ENCODE results near the gene LIPC. TPM values are rescaled to one million over a fixed set of nuclear protein-coding genes. Genes with fewer than 3 reads are reported as not detected.
A peak's percentile ranks its signal among the peaks of the same experiment; 100 is the strongest.

The LIPC gene
- total RNA-seq, 1 experiment from 2014 or later, result not detected

DNA sequence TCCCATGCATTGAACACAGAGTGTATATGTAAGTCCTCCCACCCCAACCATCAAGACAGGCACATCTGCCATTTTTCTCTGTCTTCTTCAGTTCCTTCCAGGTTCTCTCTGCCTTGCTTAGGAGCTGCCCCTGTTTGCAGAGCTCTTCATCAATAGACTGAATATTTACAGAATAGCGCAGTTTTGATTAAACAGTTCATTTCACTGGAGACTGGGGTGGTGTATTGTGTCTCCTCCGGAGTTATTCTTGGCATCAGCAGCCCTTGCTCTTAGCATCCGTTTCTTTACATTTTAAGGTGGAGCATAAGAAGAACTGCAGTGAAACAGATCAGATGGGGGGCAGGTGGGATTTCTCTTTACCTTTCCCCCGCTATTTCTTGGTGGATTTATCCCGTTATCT, 87.7 kb downstream of the LIPC start:
- Mint-ChIP-seq H3K4me3 (no peak overlapping the region), H3K27me3 (ENCODE audit: low read depth) (no peaks in the 10 kb centered on the region), H3K27ac (no peak overlapping the region), H3K9me3 (peaks cover 15% of the 10 kb centered on the region), H3K36me3 (no peaks in the 10 kb centered on the region), H3K4me1 (peaks cover 25% of the 10 kb centered on the region)
- ATAC-seq, result no peak
- DNase-seq (ENCODE audit: low spot score), result no peak
- TF ChIP-seq ZBTB21 (CRISPR knock-in tag; IDR thresholded peaks at IDR 0.05; ENCODE audit: borderline replicate concordance), result no peak
- TF ChIP-seq GTF2I (CRISPR knock-in tag; conservative IDR thresholded peaks at IDR 0.05), result no peak
- POLR2A ChIA-PET, result no interaction called here
- CTCF ChIA-PET, result no interaction called here

DNA sequence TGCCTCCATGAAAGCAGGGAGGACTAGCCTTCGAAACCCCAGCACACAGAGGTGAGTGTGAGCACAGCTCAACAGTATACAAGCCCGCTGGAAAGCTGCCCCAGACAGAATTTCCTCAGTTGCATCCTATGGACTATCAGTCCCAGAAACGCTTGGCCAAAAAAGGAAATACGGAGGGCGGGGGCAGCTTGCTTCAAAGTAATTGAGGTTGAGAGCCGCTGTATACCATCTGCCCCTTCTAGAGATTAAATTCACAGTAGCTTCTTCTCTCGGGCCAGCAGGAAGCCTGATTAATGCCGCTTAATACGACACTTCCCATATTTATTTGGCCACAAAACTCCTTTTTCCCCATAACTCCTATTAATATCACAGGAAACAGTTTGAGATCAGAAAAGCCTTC, 88.7 kb downstream of the LIPC start:
- peaks cover 25% of the 10 kb centered on the region for H3K4me1 Mint-ChIP-seq
- POLR2A ChIA-PET, result interaction anchor here (0.5 kb wide), 1 partner anchor 50 kb away, joined by 3 read pairs; no protein-coding TSS in a partner anchor

DNA sequence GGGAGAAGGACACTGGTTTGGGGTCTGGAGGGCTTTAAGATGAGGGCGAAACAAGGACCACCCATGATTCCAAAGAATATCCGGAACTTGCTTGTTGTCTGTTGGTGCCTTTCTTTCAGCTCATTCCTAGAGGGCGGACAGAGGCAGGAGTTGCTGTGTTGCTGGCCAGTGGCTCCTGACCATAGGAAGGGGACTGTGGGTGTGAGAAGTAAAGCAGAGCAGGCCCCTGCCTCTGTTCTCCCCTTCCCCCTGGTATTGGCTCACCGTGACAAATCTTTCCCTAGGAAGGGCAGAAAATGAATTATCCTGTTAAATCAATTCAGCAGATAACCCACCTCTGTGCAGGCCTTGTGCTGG, 89.1 kb downstream of the LIPC start:
- ChIA-PET CTCF (no interaction called here), POLR2A (no interaction called here)

More for the DNA sequence above, 88.7 kb downstream of the LIPC start:
- ATAC-seq (no peak), DNase-seq (ENCODE audit: low spot score) (no peak)
- CTCF ChIA-PET, result no interaction called here
- H3K27me3 Mint-ChIP-seq (ENCODE audit: low read depth), result no peaks in the 10 kb centered on the region
- TF ChIP-seq, protein P1, sequence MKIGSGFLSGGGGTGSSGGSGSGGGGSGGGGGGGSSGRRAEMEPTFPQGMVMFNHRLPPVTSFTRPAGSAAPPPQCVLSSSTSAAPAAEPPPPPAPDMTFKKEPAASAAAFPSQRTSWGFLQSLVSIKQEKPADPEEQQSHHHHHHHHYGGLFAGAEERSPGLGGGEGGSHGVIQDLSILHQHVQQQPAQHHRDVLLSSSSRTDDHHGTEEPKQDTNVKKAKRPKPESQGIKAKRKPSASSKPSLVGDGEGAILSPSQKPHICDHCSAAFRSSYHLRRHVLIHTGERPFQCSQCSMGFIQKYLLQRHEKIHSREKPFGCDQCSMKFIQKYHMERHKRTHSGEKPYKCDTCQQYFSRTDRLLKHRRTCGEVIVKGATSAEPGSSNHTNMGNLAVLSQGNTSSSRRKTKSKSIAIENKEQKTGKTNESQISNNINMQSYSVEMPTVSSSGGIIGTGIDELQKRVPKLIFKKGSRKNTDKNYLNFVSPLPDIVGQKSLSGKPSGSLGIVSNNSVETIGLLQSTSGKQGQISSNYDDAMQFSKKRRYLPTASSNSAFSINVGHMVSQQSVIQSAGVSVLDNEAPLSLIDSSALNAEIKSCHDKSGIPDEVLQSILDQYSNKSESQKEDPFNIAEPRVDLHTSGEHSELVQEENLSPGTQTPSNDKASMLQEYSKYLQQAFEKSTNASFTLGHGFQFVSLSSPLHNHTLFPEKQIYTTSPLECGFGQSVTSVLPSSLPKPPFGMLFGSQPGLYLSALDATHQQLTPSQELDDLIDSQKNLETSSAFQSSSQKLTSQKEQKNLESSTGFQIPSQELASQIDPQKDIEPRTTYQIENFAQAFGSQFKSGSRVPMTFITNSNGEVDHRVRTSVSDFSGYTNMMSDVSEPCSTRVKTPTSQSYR (CRISPR knock-in tag; IDR thresholded peaks at IDR 0.05), result no peak
- TF ChIP-seq, protein P2, sequence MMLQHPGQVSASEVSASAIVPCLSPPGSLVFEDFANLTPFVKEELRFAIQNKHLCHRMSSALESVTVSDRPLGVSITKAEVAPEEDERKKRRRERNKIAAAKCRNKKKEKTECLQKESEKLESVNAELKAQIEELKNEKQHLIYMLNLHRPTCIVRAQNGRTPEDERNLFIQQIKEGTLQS (CRISPR knock-in tag; conservative IDR thresholded peaks at IDR 0.05), result no peak
- TF ChIP-seq TCF7 (CRISPR knock-in tag; IDR thresholded peaks at IDR 0.05; ENCODE audit: low read depth) (no peak), ZNF671 (CRISPR knock-in tag; IDR thresholded peaks at IDR 0.05) (no peak), ETV6 (CRISPR knock-in tag; IDR thresholded peaks at IDR 0.05) (no peak), NFYB (CRISPR knock-in tag; conservative IDR thresholded peaks at IDR 0.05; ENCODE audit: low read depth) (no peak)
- TF ChIP-seq, protein P3, sequence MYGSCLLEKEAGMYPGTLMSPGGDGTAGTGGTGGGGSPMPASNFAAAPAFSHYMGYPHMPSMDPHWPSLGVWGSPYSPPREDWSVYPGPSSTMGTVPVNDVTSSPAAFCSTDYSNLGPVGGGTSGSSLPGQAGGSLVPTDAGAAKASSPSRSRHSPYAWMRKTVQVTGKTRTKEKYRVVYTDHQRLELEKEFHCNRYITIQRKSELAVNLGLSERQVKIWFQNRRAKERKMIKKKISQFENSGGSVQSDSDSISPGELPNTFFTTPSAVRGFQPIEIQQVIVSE (CRISPR knock-in tag; IDR thresholded peaks at IDR 0.05; ENCODE audit: borderline replicate concordance), result no peak
- TF ChIP-seq, protein P4, sequence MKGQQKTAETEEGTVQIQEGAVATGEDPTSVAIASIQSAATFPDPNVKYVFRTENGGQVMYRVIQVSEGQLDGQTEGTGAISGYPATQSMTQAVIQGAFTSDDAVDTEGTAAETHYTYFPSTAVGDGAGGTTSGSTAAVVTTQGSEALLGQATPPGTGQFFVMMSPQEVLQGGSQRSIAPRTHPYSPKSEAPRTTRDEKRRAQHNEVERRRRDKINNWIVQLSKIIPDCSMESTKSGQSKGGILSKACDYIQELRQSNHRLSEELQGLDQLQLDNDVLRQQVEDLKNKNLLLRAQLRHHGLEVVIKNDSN (CRISPR knock-in tag; IDR thresholded peaks at IDR 0.05), result no peak
- H3K9me3 Mint-ChIP-seq, result peaks cover 11% of the 10 kb centered on the region; the same call in 1 of the 2 replicates
- H3K36me3 Mint-ChIP-seq, result no peaks in the 10 kb centered on the region
- no peak overlapping the region for H3K4me3 Mint-ChIP-seq
- no peak overlapping the region for H3K27ac Mint-ChIP-seq

More for the DNA sequence above, 89.1 kb downstream of the LIPC start:
- no peak overlapping the region for H3K4me3 Mint-ChIP-seq
- DNase-seq (ENCODE audit: low spot score) (no peak), ATAC-seq (peak; percentile 22)
- no peaks in the 10 kb centered on the region for H3K36me3 Mint-ChIP-seq
- H3K4me1 Mint-ChIP-seq, result peaks cover 25% of the 10 kb centered on the region
- no peak overlapping the region for H3K27ac Mint-ChIP-seq
- H3K9me3 Mint-ChIP-seq, result peaks cover 9% of the 10 kb centered on the region; the same call in 1 of the 2 replicates
- no peak for TF ChIP-seq CREB1 (CRISPR knock-in tag; IDR thresholded peaks at IDR 0.05)
- no peak for TF ChIP-seq FOXK1 (CRISPR knock-in tag; IDR thresholded peaks at IDR 0.05)
- TF ChIP-seq, protein P4 (CRISPR knock-in tag; IDR thresholded peaks at IDR 0.05), result no peak
- TF ChIP-seq, protein P5, sequence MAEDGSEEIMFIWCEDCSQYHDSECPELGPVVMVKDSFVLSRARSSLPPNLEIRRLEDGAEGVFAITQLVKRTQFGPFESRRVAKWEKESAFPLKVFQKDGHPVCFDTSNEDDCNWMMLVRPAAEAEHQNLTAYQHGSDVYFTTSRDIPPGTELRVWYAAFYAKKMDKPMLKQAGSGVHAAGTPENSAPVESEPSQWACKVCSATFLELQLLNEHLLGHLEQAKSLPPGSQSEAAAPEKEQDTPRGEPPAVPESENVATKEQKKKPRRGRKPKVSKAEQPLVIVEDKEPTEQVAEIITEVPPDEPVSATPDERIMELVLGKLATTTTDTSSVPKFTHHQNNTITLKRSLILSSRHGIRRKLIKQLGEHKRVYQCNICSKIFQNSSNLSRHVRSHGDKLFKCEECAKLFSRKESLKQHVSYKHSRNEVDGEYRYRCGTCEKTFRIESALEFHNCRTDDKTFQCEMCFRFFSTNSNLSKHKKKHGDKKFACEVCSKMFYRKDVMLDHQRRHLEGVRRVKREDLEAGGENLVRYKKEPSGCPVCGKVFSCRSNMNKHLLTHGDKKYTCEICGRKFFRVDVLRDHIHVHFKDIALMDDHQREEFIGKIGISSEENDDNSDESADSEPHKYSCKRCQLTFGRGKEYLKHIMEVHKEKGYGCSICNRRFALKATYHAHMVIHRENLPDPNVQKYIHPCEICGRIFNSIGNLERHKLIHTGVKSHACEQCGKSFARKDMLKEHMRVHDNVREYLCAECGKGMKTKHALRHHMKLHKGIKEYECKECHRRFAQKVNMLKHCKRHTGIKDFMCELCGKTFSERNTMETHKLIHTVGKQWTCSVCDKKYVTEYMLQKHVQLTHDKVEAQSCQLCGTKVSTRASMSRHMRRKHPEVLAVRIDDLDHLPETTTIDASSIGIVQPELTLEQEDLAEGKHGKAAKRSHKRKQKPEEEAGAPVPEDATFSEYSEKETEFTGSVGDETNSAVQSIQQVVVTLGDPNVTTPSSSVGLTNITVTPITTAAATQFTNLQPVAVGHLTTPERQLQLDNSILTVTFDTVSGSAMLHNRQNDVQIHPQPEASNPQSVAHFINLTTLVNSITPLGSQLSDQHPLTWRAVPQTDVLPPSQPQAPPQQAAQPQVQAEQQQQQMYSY (CRISPR knock-in tag; IDR thresholded peaks at IDR 0.05), result no peak
- no peaks in the 10 kb centered on the region for H3K27me3 Mint-ChIP-seq (ENCODE audit: low read depth)
